GM10266 (cell line): ENCODE results near the gene HPS5.

Experiments used
- DNase-seq: peaks from one replicate; pipeline ENCODE4 v3.0.0; 2012; ENCODE audit errors: extremely low spot score
- TF ChIP-seq, protein P1 (sequence below): IDR thresholded peaks from 2 replicates; pipeline ENCODE4 v1.5.1; 2012; ENCODE audit warnings: mild to moderate bottlenecking, low read depth; ENCODE audit not compliant: control insufficient read depth, insufficient read depth; ENCODE audit errors: missing control alignments

The HPS5 gene, protein sequence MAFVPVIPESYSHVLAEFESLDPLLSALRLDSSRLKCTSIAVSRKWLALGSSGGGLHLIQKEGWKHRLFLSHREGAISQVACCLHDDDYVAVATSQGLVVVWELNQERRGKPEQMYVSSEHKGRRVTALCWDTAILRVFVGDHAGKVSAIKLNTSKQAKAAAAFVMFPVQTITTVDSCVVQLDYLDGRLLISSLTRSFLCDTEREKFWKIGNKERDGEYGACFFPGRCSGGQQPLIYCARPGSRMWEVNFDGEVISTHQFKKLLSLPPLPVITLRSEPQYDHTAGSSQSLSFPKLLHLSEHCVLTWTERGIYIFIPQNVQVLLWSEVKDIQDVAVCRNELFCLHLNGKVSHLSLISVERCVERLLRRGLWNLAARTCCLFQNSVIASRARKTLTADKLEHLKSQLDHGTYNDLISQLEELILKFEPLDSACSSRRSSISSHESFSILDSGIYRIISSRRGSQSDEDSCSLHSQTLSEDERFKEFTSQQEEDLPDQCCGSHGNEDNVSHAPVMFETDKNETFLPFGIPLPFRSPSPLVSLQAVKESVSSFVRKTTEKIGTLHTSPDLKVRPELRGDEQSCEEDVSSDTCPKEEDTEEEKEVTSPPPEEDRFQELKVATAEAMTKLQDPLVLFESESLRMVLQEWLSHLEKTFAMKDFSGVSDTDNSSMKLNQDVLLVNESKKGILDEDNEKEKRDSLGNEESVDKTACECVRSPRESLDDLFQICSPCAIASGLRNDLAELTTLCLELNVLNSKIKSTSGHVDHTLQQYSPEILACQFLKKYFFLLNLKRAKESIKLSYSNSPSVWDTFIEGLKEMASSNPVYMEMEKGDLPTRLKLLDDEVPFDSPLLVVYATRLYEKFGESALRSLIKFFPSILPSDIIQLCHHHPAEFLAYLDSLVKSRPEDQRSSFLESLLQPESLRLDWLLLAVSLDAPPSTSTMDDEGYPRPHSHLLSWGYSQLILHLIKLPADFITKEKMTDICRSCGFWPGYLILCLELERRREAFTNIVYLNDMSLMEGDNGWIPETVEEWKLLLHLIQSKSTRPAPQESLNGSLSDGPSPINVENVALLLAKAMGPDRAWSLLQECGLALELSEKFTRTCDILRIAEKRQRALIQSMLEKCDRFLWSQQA

GRCh38 chr11:18321969-18322711, at the start of gene HPS5, which contains the start of gene GTF2H1:
Gene HPS5 (minus strand): TSS chr11:18322140. CDS start chr11:18317858, 4,282 bp downstream.
Gene GTF2H1 (plus strand): TSS chr11:18322567. CDS start chr11:18333075, 10,508 bp downstream.
- TF ChIP-seq, protein P1, sequence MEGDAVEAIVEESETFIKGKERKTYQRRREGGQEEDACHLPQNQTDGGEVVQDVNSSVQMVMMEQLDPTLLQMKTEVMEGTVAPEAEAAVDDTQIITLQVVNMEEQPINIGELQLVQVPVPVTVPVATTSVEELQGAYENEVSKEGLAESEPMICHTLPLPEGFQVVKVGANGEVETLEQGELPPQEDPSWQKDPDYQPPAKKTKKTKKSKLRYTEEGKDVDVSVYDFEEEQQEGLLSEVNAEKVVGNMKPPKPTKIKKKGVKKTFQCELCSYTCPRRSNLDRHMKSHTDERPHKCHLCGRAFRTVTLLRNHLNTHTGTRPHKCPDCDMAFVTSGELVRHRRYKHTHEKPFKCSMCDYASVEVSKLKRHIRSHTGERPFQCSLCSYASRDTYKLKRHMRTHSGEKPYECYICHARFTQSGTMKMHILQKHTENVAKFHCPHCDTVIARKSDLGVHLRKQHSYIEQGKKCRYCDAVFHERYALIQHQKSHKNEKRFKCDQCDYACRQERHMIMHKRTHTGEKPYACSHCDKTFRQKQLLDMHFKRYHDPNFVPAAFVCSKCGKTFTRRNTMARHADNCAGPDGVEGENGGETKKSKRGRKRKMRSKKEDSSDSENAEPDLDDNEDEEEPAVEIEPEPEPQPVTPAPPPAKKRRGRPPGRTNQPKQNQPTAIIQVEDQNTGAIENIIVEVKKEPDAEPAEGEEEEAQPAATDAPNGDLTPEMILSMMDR: no peak
- peak; percentile 90 for DNase-seq

DNA sequence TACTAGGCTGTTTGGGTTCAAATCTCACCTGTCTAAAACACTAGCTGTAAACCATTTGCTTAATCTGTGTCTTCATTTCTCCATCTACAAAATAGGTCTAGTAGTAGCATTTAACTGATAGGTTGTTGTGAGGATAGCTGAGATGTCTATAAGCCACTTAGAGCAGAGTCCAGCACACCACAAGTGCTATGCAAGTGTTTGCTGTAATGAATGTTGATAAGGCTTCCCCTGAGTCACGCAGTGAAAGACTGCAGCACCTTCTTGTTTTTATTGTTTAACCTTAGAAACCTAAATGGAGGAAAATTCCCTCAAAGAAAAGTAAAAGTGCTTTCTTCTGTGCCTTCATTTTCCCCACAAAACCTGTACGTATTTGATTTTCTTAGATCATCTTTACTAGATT, 49.3 kb upstream of the HPS5 start:
- TF ChIP-seq, protein P1: no peak
- DNase-seq: no peak

- DNase-seq: no peak
- TF ChIP-seq, protein P1: no peak
Measured at GRCh38 chr11:18369398-18369797, 47.5 kb upstream of the HPS5 start.

DNA sequence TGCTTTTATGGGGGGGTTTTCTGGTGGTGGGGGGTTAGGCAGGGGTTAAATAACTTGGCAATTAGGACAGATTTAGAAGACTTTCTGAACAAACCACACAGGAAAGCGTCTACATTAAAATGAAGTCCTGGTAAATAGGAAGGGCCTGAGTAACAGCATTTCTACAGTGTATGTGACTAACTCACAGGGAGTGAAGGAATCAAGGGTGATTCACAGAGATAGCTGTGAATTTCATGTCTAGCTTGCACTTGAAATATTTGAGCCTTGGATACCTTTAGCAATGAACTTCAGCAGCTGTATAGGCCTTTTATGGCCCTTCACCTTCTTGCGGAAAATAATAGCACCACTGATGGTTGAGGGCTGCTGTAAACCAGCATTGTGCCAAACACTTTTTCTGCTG, 46.3 kb upstream of the HPS5 start:
- DNase-seq: no peak
- TF ChIP-seq, protein P1: no peak

DNA sequence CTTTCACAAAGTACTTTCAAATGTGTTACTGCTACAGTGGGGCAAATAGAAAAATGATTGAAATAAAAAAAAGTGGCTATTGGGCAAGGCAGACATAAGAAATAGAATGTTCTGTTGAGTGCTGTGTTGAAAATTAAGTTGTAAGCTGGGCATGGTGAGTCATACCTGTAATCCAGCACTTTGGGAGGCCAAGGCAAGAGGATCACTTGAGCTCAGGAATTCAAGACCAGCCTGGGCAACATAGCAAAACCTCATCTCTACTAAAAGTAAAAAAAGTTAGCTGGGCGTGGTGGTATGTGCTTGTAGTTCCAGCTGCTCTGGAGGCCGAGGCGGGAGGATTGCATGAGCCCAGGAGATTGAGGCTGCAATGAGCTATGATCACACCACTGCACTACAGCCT, 45.5 kb upstream of the HPS5 start:
- TF ChIP-seq, protein P1: no peak
- DNase-seq: no peak

DNA sequence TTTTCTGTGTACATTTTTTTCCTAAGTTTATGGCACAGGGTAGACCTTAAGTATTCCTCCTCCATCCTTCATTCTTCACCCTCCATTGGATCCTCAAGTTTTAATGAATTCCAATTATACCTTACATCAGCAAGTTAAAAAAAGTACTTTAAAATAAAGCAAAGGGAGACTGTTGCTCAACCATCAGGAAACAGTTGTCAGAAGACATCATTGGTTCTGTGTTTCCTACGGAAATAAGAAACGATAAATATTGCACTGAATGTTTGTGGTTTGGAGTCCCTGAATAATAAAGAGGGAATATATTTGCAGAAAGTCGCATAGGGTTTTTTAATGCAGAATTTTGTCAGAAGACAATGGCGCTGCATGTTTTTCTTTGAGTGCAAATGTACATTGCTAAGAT, 44.3 kb upstream of the HPS5 start:
- TF ChIP-seq, protein P1: no peak
- DNase-seq: no peak
